GM21737 (cell line): Measurements from ENCODE around the gene ROBO3.

ENCODE experiments used
- ATAC-seq: cut with Tn5 transposase; IDR thresholded peaks from one replicate; pipeline ENCODE4 v1.9.1; 2021; ENCODE audit warnings: mild to moderate bottlenecking, moderate library complexity; ENCODE audit not compliant: unreplicated experiment

ROBO3 gene

DNA sequence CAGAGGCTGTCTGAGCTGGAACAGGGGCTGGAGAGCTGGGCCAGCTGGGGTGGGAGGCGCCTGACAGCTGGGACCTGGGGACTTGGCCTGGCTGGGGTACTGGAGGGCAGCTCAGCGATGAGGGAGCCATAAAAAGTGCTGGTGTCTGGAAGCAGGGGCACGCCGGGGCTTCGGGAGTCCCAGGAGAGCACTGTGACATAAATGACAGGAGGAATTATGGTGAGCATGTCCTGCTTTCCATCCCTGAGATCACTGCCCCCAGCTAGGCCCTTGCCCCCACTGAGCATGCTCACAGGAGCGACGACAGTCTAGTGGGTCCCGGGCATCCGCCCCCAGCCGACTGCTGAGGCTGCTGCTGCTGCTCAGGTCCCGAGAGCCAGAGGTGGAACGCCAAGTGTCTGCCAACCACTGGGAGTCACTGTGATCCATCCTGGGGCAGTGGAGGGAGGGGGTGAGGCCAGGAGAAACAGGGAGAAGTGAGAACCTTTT lies 26.2 kb downstream of the ROBO3 start:
- no peak for ATAC-seq

DNA sequence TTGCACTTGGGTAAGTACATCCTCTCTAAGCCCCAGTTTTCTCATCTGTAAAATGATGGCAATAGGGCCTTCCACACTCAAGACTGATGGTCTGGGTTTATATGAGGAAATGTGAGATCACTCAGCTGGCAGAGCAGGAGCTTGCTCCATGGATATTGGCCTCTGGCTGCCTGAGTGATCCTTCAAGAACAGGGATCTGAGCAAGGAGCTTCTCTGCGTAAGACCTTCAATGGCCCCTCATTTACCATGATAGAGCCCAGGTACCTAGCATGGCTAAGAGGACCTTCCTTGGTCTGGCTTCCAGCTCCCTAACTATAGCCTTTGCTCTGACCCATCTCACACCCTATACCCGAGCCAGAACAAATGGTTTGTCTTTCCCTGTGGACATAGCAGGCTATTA lies 26.9 kb downstream of the ROBO3 start:
- no peak for ATAC-seq

DNA sequence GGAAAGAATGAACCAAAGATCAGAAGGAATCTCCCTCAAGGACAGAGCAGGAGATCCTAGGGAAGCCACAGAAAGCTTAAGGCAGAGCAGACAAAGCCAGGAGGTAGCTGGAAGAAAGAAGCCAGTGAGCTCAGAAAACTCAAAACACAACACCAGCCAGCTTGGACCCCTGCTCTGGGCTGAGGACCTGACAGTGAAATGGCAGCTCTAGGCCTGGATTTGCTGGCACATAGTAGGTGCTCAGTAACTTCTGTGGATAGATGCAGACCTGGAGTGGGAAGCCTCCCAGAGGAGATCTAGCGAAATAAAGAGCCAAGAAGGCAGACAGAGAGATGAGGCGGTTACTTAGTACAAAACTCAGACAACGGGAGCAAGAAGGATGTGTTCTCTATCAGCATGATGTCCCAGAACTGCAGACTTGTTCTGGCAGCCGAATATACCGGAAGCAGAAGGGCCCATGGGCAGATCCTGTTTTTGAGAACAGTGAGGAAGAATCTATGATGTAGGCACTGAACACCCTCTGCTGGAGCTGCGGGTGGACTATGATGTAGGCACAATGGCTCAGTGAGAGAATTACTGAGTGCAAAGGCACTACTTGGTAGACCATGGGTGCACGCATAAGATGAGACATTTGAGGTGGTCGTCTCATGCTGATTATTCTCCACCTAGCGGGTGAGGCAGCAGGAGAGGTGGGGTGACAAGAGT lies 27.7 kb downstream of the ROBO3 start:
- no peak for ATAC-seq

- ATAC-seq = no peak
Observed at GRCh38 chr11:124893781-124894401, 28.7 kb downstream of the ROBO3 start.

GRCh38 chr11:124894606-124895430 lies 29.6 kb downstream of the ROBO3 start:
- ATAC-seq = no peak

DNA sequence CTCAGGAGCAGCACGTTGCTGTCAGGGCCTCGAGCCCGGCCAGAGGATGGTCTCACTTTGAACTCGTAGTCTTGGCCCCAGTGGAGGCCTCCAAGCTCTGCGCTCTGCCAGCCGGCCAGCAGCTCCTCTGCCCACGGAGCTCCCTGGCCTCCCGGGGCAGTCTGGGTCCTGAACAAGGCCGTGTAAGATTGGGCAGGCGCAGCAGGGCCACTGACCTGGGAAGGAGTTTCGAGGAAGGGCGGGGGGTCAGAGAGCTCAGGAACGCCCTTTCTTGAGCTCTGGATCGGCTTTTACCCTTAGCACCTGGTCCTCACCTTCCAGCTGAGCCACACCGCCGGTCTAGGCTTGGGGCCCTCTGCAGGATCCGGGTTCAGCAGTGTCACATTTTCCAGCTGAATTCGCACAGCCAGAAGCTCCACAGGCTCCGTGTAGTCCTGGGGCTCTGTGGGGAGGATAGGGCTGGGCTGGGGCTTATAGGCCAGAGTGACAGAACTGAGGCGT lies 30.3 kb downstream of the ROBO3 start:
- no peak for ATAC-seq

DNA sequence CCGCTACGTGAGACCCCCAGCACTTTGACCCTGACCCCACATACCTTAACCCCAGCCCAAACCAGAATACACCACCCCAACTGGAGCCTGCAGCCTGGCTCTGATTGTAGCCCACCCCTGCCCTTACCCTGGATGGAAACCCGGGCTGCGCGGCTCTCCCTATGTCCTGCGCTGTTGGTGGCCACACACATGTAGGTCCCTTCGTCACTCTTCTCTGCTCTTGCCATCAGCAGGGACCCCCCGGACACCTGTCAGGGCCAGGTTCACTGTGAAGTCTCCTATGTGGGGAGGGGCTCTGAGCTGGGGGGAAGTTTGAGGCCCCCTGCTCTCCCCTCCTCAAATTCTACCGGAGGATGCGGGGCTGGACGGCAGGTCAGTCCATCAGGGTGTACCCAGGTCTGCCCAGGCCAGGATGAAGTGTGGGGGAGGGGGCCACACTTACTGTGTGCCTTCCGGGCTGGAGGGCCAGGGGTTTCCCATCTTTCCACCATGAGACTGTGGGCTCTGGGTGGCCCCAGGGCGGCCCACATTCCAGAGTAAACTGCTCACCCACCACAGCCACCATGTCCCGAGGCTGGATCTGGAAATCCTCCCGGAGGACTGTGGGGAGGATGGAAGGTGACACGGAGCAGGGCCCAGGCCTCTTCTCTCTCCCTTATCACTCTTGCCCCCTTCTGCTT lies 31.0 kb downstream of the ROBO3 start:
- no peak for ATAC-seq

GRCh38 chr11:124896821-124897391 lies 31.7 kb downstream of the ROBO3 start:
- ATAC-seq = no peak

DNA sequence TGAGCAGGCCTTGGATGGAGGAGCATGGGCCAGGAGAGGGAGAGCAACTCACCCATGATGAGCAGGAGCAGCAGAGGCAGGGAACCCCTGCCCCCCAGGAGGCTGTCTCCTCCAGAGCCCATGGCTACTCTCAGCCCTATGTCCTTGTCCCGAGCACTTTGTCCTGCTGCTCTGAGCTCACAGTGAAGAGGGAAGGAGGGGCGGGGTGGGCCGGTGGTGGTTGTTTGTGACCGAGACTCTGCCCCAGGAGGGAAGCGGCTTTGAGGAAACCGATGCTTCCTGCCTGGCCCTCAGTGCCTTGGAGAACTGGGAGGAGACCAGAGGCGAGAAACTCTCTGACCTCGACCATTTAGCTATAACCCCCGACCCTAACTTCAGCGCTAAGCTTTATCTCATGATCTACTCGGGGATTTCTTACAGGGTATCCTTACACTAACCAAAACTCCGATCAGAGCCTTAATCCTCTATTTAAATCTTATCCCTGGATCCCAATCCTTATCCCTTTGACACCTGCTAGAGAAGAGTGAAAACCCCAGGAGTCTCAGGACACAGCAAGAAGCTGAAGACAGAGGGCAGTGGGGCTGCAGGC lies 32.5 kb downstream of the ROBO3 start, which contains the start of gene ROBO4:
ROBO4 (minus strand) TSS at position 192 of the 589 bp plus-strand sequence; CDS start at position 122, 70 bp downstream.
- no peak for ATAC-seq

- no peak for ATAC-seq
Observed at GRCh38 chr11:124898263-124898680, 33.0 kb downstream of the ROBO3 start.

GRCh38 chr11:124898711-124899110 lies 33.5 kb downstream of the ROBO3 start:
- no peak for ATAC-seq

- ATAC-seq = no peak
Observed at GRCh38 chr11:124899383-124900145, 34.3 kb downstream of the ROBO3 start.

GRCh38 chr11:124900464-124900863 lies 35.2 kb downstream of the ROBO3 start:
- no peak for ATAC-seq

DNA sequence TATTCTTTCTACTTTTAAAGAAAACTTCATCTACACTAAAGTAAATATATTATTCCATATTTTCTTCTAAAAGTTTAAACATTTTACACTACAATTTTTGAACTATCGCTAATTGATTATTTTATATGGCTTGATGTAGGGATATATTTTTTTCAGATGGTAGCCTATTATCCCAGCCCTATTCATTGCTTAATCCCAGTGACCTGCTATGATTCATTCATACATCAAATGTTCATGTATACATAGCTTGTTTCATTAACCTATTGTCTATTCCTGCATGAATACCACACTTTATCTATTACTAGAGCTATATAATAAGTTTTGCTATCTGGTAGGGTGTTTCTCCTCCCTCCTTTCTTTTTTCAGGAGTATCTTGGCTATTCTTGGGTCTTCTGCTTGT lies 37.4 kb downstream of the ROBO3 start:
- no peak for ATAC-seq

GRCh38 chr11:124915541-124916369 lies 50.5 kb downstream of the ROBO3 start:
- ATAC-seq = no peak

- no peak for ATAC-seq
Observed at GRCh38 chr11:124916370-124916710, 51.1 kb downstream of the ROBO3 start.

- ATAC-seq = no peak
Observed at GRCh38 chr11:124917115-124917637, 51.9 kb downstream of the ROBO3 start.

DNA sequence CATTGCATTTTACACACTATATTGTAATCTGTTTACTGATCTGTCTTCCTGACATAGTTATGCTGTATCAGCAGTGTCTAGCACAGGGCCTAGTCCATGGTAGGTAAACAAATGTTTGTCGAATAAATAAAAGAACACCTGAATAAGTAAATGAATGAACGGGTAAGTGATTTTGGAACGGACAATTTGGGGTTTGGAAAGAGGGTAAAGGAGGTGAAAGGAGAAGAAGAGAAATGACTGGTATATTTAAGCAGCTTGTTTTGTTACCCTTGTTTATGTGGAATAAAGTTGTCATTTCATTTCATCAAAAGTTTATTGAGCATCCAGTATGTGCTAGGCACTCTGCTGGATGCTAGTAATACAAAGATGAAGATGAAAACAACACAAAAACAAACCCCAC lies 53.7 kb downstream of the ROBO3 start, which contains the start of gene HEPN1:
HEPN1 (plus strand) TSS at position 301 of the 400 bp plus-strand sequence.
- no peak for ATAC-seq
